Naive thymus-derived CD4-positive, alpha-beta T cell (primary cell): ENCODE data around the gene PARD3B. TPM values are rescaled to one million over a fixed set of nuclear protein-coding genes. Genes with fewer than 3 reads are reported as not detected.

Experiments
- ATAC-seq: fragments of 150-1000 bp; cut with Tn5 transposase; 2 replicates; pipeline ENCODE4 v1.10.0; 2021; ENCODE audit warnings: mild to moderate bottlenecking, moderate library complexity
- CTCF ChIA-PET: fragments of 350-600 bp; sonication (Branson Sonifier 250); formaldehyde crosslinking; loops from one replicate; lab custom pipeline; 2021; ENCODE audit warnings: antibody characterized with exemption; lab: Charles Lee
- POLR2A ChIA-PET: fragments of 350-600 bp; sonication (Branson Sonifier 250); formaldehyde crosslinking; loops from one replicate; lab custom pipeline; 2021; ENCODE audit warnings: antibody characterized with exemption, inconsistent platforms; lab: Charles Lee
- DNase-seq, 9 donors: peaks; one replicate each; pipeline versions ENCODE4 v3.0.0 to v3.0.0-alpha.2; 2020 to 2022; ENCODE audit warnings: mixed read lengths in 1 of 9
- H3K27ac ChIP-seq: one replicate; pipeline ENCODE4 v1.7.0; 2013; ENCODE audit warnings: mild to moderate bottlenecking, low read depth, low read length, moderate library complexity
- H3K27me3 ChIP-seq, 2 donors: one replicate each; pipeline ENCODE4 v1.7.0; 2013; ENCODE audit warnings: low read length in 2 of 2, mild to moderate bottlenecking in 2 of 2, moderate library complexity in 2 of 2; ENCODE audit not compliant: control insufficient read depth in 2 of 2, insufficient read depth in 2 of 2
- H3K36me3 ChIP-seq, 3 experiments: 1 replicate in 2 of 3; 2 replicates in 1 of 3; pipeline ENCODE4 v1.7.0; 2013; ENCODE audit warnings: low read length in 3 of 3, mild to moderate bottlenecking in 3 of 3, moderate library complexity in 1 of 3; ENCODE audit not compliant: insufficient read depth in 3 of 3, control insufficient read depth in 2 of 3
- H3K4me1 ChIP-seq, 2 donors: one replicate each; pipeline ENCODE4 v1.7.0; 2013; ENCODE audit warnings: low read length in 2 of 2, mild to moderate bottlenecking in 2 of 2, moderate library complexity in 1 of 2; ENCODE audit not compliant: control insufficient read depth in 2 of 2, insufficient read depth in 2 of 2
- H3K4me3 ChIP-seq: 2 replicates; pipeline ENCODE4 v1.7.0; 2013; ENCODE audit warnings: mild to moderate bottlenecking, low read length
- H3K9me3 ChIP-seq, 3 experiments: 1 replicate in 2 of 3; 2 replicates in 1 of 3; pipeline ENCODE4 v1.7.0; 2013; ENCODE audit warnings: low read length in 3 of 3; ENCODE audit not compliant: control insufficient read depth in 2 of 3
- H3K27ac Mint-ChIP-seq, 9 donors: one replicate each; pipeline ENCODE4 v1.8.0; 2020 to 2022; ENCODE audit warnings: mixed read lengths in 9 of 9, mild to moderate bottlenecking in 8 of 9, moderate library complexity in 5 of 9, inconsistent platforms in 2 of 9
- H3K27me3 Mint-ChIP-seq, 5 donors: one replicate each; pipeline ENCODE4 v1.8.0; 2021 to 2022; ENCODE audit warnings: mixed read lengths in 5 of 5, mild to moderate bottlenecking in 1 of 5
- H3K36me3 Mint-ChIP-seq, 5 donors: one replicate each; pipeline ENCODE4 v1.8.0; 2020 to 2022; ENCODE audit warnings: mixed read lengths in 5 of 5, mild to moderate bottlenecking in 3 of 5, inconsistent platforms in 1 of 5
- H3K4me1 Mint-ChIP-seq, 7 donors: one replicate each; pipeline ENCODE4 v1.8.0; 2020 to 2022; ENCODE audit warnings: mixed read lengths in 7 of 7, mild to moderate bottlenecking in 3 of 7, inconsistent platforms in 1 of 7
- H3K4me3 Mint-ChIP-seq, 10 donors: one replicate each; pipeline ENCODE4 v1.8.0; 2020 to 2022; ENCODE audit warnings: mild to moderate bottlenecking in 10 of 10, mixed read lengths in 10 of 10, moderate library complexity in 6 of 10, inconsistent platforms in 2 of 10
- H3K9me3 Mint-ChIP-seq, 11 donors: one replicate each; pipeline ENCODE4 v1.8.0; 2020 to 2022; ENCODE audit warnings: mixed read lengths in 11 of 11, mild to moderate bottlenecking in 4 of 11, inconsistent platforms in 1 of 11, moderate library complexity in 1 of 11
- intact Hi-C, 2 donors: fragments of 100-400 bp; cut with micrococcal nuclease; formaldehyde crosslinking; loops; one replicate each; pipeline ENCODE4 v1.15.1; 2023
- polyA plus RNA-seq, 2 donors: library from polyadenylated mRNA; unstranded; fragments of 300-500 nt; fragmentation: Illumina TruSeq; gene quantifications; one replicate each; pipeline ENCODE4 v1.2.3, GENCODE V29; 2021
- total RNA-seq, 6 experiments: library from RNA in 5 of 6; stranded (reverse) in 5 of 6; gene quantifications; 1 replicate in 5 of 6; 2 replicates in 1 of 6; pipeline ENCODE4 v1.2.3 and lab custom pipeline; 2021 to 2026

Gene PARD3B
- total and polyA plus RNA-seq, 7 experiments from 2014 or later: 0.22 to 4.0 (median 0.87) TPM

DNA sequence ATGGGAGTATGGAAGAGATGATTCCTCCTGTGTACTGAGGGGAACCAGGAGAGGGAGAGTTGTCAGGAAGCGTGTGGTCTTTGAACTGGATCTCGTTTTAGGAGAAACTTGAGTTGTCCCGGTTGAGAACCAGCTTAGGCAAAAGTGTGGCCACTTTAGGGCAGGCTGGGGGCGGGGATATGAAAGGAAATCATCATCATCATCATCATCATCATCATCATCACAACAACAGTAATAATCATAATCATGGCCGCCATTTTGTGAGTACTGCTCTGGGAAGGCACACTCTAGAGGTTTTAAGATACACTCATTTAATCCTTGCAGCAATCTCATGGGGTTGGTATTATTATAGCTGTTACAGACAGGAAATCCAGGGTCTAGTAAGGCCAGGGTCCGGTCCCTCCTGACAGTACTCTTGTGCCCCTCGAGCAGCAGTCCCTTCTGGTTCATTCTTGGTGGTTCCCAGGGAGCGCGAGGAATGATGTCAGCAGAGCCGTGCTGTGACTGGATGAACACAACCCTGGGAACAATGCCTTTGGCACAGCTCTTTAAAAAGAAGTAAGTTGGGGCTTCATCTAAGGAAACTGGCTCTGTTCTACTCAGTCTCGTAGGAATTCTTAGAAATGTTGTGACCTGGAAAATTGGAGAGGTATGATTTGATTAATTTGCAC lies 33.8 kb downstream of the PARD3B start:
- Mint-ChIP-seq H3K27ac (no peak overlapping the region), H3K27me3 (peaks cover 0 to 11% (median 8%) of the 10 kb centered on the region in 5 donors), H3K9me3 (peaks cover 0 to 4% (median 0%) of the 10 kb centered on the region in 11 donors), H3K36me3 (peaks cover 0 to 7% (median 0%) of the 10 kb centered on the region in 5 donors), H3K4me3 (no peak overlapping the region), H3K4me1 (no peaks in the 10 kb centered on the region)
- H3K27me3 ChIP-seq: no peaks in the 10 kb centered on the region
- no peak overlapping the region for H3K27ac ChIP-seq
- ATAC-seq: no peak
- no peaks in the 10 kb centered on the region for H3K36me3 ChIP-seq
- no peaks in the 10 kb centered on the region for H3K4me1 ChIP-seq
- no peaks in the 10 kb centered on the region for H3K9me3 ChIP-seq
- ChIA-PET POLR2A (no interaction called here), CTCF (no interaction called here)
- H3K4me3 ChIP-seq: no peak overlapping the region
- intact Hi-C loops: no loop called here
- no peak for DNase-seq

DNA sequence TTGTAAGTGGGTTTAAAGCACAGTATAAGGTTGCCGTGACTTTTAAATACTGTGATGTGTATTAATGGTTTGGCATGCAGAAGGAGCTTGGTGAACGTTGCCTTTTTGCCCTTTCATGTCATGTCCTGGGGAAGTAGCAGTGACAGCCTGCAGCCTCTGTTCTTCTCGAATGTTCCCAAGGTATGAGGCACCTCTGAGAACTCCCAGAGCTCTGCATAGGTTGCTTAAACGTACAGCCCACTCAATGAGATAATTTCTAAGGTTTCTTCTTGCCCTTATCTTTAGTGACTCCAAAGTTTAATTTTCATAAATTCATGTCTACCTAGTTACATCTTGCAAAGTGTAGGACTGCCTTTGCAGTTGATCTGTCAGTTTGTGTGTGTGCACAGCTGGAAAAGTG lies 36.7 kb downstream of the PARD3B start:
- ChIA-PET CTCF (no interaction called here), POLR2A (no interaction called here)
- no peak overlapping the region for H3K27ac ChIP-seq
- no peak for DNase-seq
- no peaks in the 10 kb centered on the region for H3K27me3 ChIP-seq
- H3K4me1 ChIP-seq: no peaks in the 10 kb centered on the region
- H3K4me3 Mint-ChIP-seq: no peak overlapping the region
- no peaks in the 10 kb centered on the region for H3K4me1 Mint-ChIP-seq
- intact Hi-C loops: no loop called here
- H3K36me3 ChIP-seq: no peaks in the 10 kb centered on the region
- ATAC-seq: no peak
- no peak overlapping the region for H3K4me3 ChIP-seq
- peaks cover 0 to 7% (median 0%) of the 10 kb centered on the region in 5 donors for H3K36me3 Mint-ChIP-seq
- peaks cover 0 to 4% (median 0%) of the 10 kb centered on the region in 11 donors for H3K9me3 Mint-ChIP-seq
- H3K27me3 Mint-ChIP-seq: peaks cover 2 to 17% (median 10%) of the 10 kb centered on the region in 5 donors
- H3K9me3 ChIP-seq: no peaks in the 10 kb centered on the region
- no peak overlapping the region for H3K27ac Mint-ChIP-seq

DNA sequence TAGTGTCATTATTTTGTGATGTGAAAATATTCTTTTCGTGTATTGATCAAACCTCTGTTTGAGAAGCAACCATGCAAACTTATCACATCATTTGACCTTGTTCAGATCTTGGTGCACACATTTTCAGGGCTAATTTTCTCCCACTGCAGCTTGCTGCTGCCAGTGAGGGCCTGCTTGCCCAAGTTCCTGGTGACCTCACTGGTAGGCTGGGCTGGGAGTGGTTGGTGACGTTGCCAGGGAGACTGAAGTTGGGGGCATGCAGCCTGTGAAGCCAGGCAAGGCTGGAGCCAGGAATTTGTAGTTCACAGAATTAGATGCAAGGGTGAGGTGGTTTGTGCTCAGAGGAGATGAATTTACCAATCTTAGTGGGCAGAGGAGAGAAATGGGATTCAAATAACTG lies 38.5 kb downstream of the PARD3B start:
- CTCF ChIA-PET: no interaction called here
- Mint-ChIP-seq H3K27ac (no peak overlapping the region), H3K9me3 (peaks cover 0 to 2% (median 0%) of the 10 kb centered on the region in 11 donors), H3K36me3 (peaks cover 0 to 4% (median 0%) of the 10 kb centered on the region in 5 donors), H3K4me1 (no peaks in the 10 kb centered on the region), H3K4me3 (no peak overlapping the region), H3K27me3 (peaks cover 2 to 17% (median 8%) of the 10 kb centered on the region in 5 donors)
- no peaks in the 10 kb centered on the region for H3K27me3 ChIP-seq
- H3K4me1 ChIP-seq: no peaks in the 10 kb centered on the region
- intact Hi-C loops: no loop called here
- POLR2A ChIA-PET: interaction anchor here (0.6 kb wide), 1 partner anchor 904 kb away, joined by 4 read pairs; no protein-coding TSS in a partner anchor
- no peak overlapping the region for H3K27ac ChIP-seq
- ATAC-seq: no peak
- H3K9me3 ChIP-seq: no peaks in the 10 kb centered on the region
- DNase-seq: no peak
- no peak overlapping the region for H3K4me3 ChIP-seq
- no peaks in the 10 kb centered on the region for H3K36me3 ChIP-seq

DNA sequence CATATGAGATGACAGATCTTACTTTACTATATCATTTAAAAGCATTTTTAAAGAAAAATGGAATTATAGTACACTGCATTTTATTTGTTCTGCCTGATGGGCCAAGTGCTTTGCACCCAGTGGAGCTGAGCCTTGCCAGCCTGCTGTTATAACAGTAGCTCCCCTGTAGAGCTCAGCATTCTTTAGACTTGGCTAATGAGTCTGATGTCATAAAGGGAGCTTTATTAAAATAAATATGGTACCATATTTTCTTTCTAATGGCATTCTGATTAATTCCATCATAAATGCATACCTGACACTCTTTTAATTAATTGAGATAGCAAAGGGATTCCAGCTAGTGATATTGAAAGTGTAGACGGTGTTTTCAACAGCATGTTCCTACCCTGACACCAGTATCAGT lies 40.7 kb downstream of the PARD3B start:
- Mint-ChIP-seq H3K27me3 (peaks cover 6 to 22% (median 8%) of the 10 kb centered on the region in 5 donors), H3K4me3 (no peak overlapping the region), H3K9me3 (peaks cover 4 to 16% (median 9%) of the 10 kb centered on the region in 11 donors), H3K27ac (no peak overlapping the region), H3K36me3 (peaks cover 0 to 17% (median 0%) of the 10 kb centered on the region in 5 donors), H3K4me1 (no peaks in the 10 kb centered on the region)
- ATAC-seq (no peak), DNase-seq (no peak)
- no peak overlapping the region for H3K4me3 ChIP-seq
- intact Hi-C loops: no loop called here
- H3K9me3 ChIP-seq: peaks cover 0 to 6% (median 0%) of the 10 kb centered on the region in 3 experiments
- no peak overlapping the region for H3K27ac ChIP-seq
- H3K36me3 ChIP-seq: no peaks in the 10 kb centered on the region
- ChIA-PET POLR2A (no interaction called here), CTCF (no interaction called here)
- no peaks in the 10 kb centered on the region for H3K4me1 ChIP-seq
- no peaks in the 10 kb centered on the region for H3K27me3 ChIP-seq

DNA sequence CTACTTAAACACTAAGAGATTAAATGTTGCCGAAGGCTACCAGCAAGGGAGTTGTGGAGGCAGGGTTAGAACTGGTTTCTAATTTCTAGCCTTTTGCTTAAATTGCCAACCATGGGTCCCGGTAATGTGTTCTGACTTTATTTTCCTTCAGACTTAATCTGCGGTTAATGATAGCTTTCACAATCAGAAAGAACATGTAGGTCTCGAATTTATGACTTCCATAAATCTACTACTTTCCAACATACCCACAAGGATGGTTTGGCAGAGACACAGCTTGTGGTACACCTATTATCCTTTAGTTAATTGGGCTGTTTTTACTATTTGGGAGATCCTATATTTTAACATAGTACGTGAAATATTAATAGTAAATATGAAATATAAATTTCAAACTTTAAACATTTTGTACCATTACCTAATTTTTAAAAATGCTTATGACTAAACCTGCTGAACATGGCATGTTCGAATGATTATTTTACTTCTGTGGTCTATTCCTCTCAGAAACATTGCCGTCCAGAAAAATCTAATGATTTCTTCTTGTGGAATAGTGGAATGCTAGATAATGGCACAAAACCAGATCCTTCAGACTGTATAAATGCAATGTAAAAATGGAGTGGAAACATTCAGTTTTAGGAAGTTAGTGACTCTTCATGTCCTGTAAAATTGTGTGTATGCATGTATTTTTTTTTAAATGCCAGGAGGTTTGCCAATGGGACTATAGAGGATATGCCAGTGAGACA lies 41.3 kb downstream of the PARD3B start:
- Mint-ChIP-seq H3K9me3 (peaks cover 4 to 16% (median 9%) of the 10 kb centered on the region in 11 donors), H3K36me3 (peaks cover 0 to 17% (median 0%) of the 10 kb centered on the region in 5 donors), H3K4me3 (no peak overlapping the region), H3K27ac (no peak overlapping the region), H3K4me1 (no peaks in the 10 kb centered on the region), H3K27me3 (peaks cover 7 to 22% (median 10%) of the 10 kb centered on the region in 5 donors)
- ChIA-PET CTCF (no interaction called here), POLR2A (no interaction called here)
- intact Hi-C loops: no loop called here
- Histone ChIP-seq H3K27me3 (no peaks in the 10 kb centered on the region), H3K4me3 (no peak overlapping the region), H3K27ac (no peak overlapping the region), H3K36me3 (no peaks in the 10 kb centered on the region), H3K4me1 (no peaks in the 10 kb centered on the region), H3K9me3 (peaks cover 0 to 6% (median 0%) of the 10 kb centered on the region in 3 experiments)
- DNase-seq (no peak), ATAC-seq (no peak)

DNA sequence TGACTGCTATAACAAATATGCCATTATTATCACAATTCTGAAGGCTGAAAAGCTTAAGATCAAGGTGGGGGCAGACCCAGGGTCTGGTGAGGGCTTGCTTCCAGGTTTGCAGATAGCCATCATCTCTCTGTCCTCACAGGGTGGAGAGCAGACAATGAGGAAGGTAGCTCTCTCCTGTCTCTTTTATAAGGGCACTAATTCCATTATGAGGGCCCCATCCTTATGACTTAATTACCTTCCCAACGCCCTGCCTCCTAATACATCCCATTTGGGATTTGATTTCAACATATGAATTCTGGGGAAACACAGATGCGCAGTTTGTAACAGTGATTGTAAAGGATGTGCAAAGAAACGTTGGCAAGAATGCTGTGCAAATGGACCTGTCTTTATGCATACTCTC lies 44.8 kb downstream of the PARD3B start:
- Histone ChIP-seq H3K27me3 (no peaks in the 10 kb centered on the region), H3K27ac (no peak overlapping the region), H3K4me1 (no peaks in the 10 kb centered on the region), H3K4me3 (no peak overlapping the region), H3K9me3 (peaks cover 0 to 6% (median 0%) of the 10 kb centered on the region in 3 experiments), H3K36me3 (no peaks in the 10 kb centered on the region)
- no peak overlapping the region for H3K27ac Mint-ChIP-seq
- ATAC-seq (no peak), DNase-seq (no peak)
- peaks cover 2 to 16% (median 9%) of the 10 kb centered on the region in 11 donors for H3K9me3 Mint-ChIP-seq
- ChIA-PET POLR2A (no interaction called here), CTCF (no interaction called here)
- peaks cover 6 to 27% (median 17%) of the 10 kb centered on the region in 5 donors for H3K27me3 Mint-ChIP-seq
- no peaks in the 10 kb centered on the region for H3K4me1 Mint-ChIP-seq
- no peak overlapping the region for H3K4me3 Mint-ChIP-seq
- peaks cover 0 to 14% (median 0%) of the 10 kb centered on the region in 5 donors for H3K36me3 Mint-ChIP-seq
- intact Hi-C loops: no loop called here
